ENCODE measurements around the gene DNAJB1. TPM values are rescaled to one million over a fixed set of nuclear protein-coding genes. Genes with fewer than 3 reads are reported as not detected.
A peak's percentile ranks its signal among the peaks of the same experiment; 100 is the strongest.

DNAJB1 gene
- total RNA-seq, 4 donors from 2014 or later = 12.3 to 27.3 (median 16.6) TPM

GRCh38 chr19:14516048-14516534 is 2.1 kb downstream of the DNAJB1 start:
- Histone ChIP-seq H3K27ac (peak overlapping the region; percentile 96 to 100 (median 100)), H3K9me3 (no peaks in the 10 kb centered on the region), H3K4me1 (peaks cover 31 to 33% of the 10 kb centered on the region in 2 donors), H3K27me3 (no peaks in the 10 kb centered on the region), H3K36me3 (peaks cover 0 to 22% of the 10 kb centered on the region in 2 donors), H3K4me3 (peak overlapping the region; percentile 68 to 99 (median 88))
- DNase-seq = no peak
- no peak for TF ChIP-seq CTCF (IDR thresholded peaks at IDR 0.05 in 4 of 5, conservative IDR thresholded peaks at IDR 0.05 in 1 of 5)
- TF ChIP-seq POLR2A (IDR thresholded peaks at IDR 0.05) = no peak
- intact Hi-C loops (cut with DNase I; ENCODE audit: low total_unique reads) = loop anchor here (5.0 kb wide), 1 partner anchor 134 kb away; the partner anchor contains the start of gene ADGRE5
- in situ Hi-C loops (cut with MboI; ENCODE audit: low sequenced_read_pairs in 4 of 4) = loop anchor here in 1 of 4 donors (10.0 kb wide), 1 partner anchor 49 kb away; no protein-coding TSS in a partner anchor
- no peak for ATAC-seq

GRCh38 chr19:14515501-14516047 is 2.6 kb downstream of the DNAJB1 start:
- H3K9me3 ChIP-seq = no peaks in the 10 kb centered on the region
- peaks cover 0 to 22% of the 10 kb centered on the region in 2 donors for H3K36me3 ChIP-seq
- DNase-seq = no peak
- H3K4me1 ChIP-seq = peaks cover 31 to 33% of the 10 kb centered on the region in 2 donors
- intact Hi-C loops (cut with DNase I; ENCODE audit: low total_unique reads) (loop anchor here (5.0 kb wide), 1 partner anchor 133 kb away; the partner anchor contains the start of gene ADGRE5), in situ Hi-C loops (cut with MboI; ENCODE audit: low sequenced_read_pairs in 4 of 4) (loop anchor here in 1 of 4 donors (10.0 kb wide), 1 partner anchor 49 kb away; no protein-coding TSS in a partner anchor)
- H3K27me3 ChIP-seq = no peaks in the 10 kb centered on the region
- no peak for TF ChIP-seq CTCF (IDR thresholded peaks at IDR 0.05 in 4 of 5, conservative IDR thresholded peaks at IDR 0.05 in 1 of 5)
- TF ChIP-seq POLR2A (IDR thresholded peaks at IDR 0.05) = no peak
- H3K27ac ChIP-seq = peak overlapping the region; percentile 96 to 100 (median 100)
- no peak for ATAC-seq
- peak overlapping the region in 3 of 4 donors; percentile 68 to 93 (median 84) for H3K4me3 ChIP-seq

- intact Hi-C loops (cut with DNase I; ENCODE audit: low total_unique reads) = no loop called here
- H3K36me3 ChIP-seq = peaks cover 0 to 22% of the 10 kb centered on the region in 2 donors
- H3K4me1 ChIP-seq = peaks cover 34 to 41% of the 10 kb centered on the region in 2 donors
- DNase-seq = no peak
- TF ChIP-seq CTCF (IDR thresholded peaks at IDR 0.05 in 4 of 5, conservative IDR thresholded peaks at IDR 0.05 in 1 of 5) (no peak), POLR2A (IDR thresholded peaks at IDR 0.05) (no peak)
- no peaks in the 10 kb centered on the region for H3K27me3 ChIP-seq
- in situ Hi-C loops (cut with MboI; ENCODE audit: low sequenced_read_pairs in 4 of 4) = loop anchor here in 1 of 4 donors (10.0 kb wide), 1 partner anchor 50 kb away; no protein-coding TSS in a partner anchor
- no peak overlapping the region for H3K4me3 ChIP-seq
- no peaks in the 10 kb centered on the region for H3K9me3 ChIP-seq
- no peak for ATAC-seq
- H3K27ac ChIP-seq = peak overlapping the region in 3 of 4 donors; percentile 33 to 48 (median 43)
Observed at GRCh38 chr19:14514215-14514863, 3.9 kb downstream of the DNAJB1 start.

GRCh38 chr19:14512406-14512961 is 5.7 kb downstream of the DNAJB1 start:
- no peaks in the 10 kb centered on the region for H3K27me3 ChIP-seq
- no peaks in the 10 kb centered on the region for H3K9me3 ChIP-seq
- peaks cover 0 to 22% of the 10 kb centered on the region in 2 donors for H3K36me3 ChIP-seq
- no peak for ATAC-seq
- peak overlapping the region in 1 of 4 donors; percentile 48 for H3K27ac ChIP-seq
- DNase-seq = no peak
- in situ Hi-C loops (cut with MboI; ENCODE audit: low sequenced_read_pairs in 4 of 4) = loop anchor here in 1 of 4 donors (10.0 kb wide), 1 partner anchor 52 kb away; no protein-coding TSS in a partner anchor
- H3K4me3 ChIP-seq = no peak overlapping the region
- intact Hi-C loops (cut with DNase I; ENCODE audit: low total_unique reads) = no loop called here
- TF ChIP-seq POLR2A (IDR thresholded peaks at IDR 0.05) (no peak), CTCF (IDR thresholded peaks at IDR 0.05 in 4 of 5, conservative IDR thresholded peaks at IDR 0.05 in 1 of 5) (no peak)
- H3K4me1 ChIP-seq = peaks cover 34 to 35% of the 10 kb centered on the region in 2 donors
